H54 (cell line): ENCODE measurements around the gene ACADL.
"Not testable (repeated sequence)": the region's sequence is repeated elsewhere in the genome, so short reads cannot be mapped to it uniquely, and the experiment has no call there.

Experiments
- DNase-seq: peaks from one replicate; pipeline ENCODE4 v3.0.0; 2011; ENCODE audit warnings: low spot score, mixed read lengths; ENCODE audit not compliant: insufficient read length
- FAIRE-seq: peaks from 3 replicates; lab custom pipeline; 2011; peaks lifted over from hg19 to GRCh38; lab: Jason Lieb, UNC
- POLR2A ChIP-seq: IDR thresholded peaks from 2 replicates; pipeline ENCODE4 v1.6.1; 2011; ENCODE audit warnings: low read depth, mild to moderate bottlenecking, low read length

Gene ACADL

DNA sequence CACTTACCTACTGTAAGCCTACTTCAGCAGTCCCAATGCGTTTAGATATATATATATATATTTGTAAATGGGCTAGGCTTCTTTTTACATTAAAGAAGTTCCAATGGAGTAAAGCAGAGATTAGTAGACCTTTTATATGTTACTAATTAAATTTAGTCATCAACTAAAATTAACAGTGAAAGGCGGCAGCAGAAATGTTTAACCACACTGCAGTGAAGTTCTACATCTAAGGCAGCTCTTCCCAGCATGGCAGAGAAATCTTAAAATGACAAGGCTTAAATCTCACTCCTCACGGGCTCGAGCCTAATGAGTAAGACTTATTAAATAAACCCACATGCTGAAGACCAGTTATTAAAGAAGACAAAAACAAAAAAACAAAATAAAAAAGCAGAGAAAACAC, 34.9 kb downstream of the ACADL start:
- TF ChIP-seq POLR2A, result no peak
- FAIRE-seq, result no peak
- no peak for DNase-seq

DNA sequence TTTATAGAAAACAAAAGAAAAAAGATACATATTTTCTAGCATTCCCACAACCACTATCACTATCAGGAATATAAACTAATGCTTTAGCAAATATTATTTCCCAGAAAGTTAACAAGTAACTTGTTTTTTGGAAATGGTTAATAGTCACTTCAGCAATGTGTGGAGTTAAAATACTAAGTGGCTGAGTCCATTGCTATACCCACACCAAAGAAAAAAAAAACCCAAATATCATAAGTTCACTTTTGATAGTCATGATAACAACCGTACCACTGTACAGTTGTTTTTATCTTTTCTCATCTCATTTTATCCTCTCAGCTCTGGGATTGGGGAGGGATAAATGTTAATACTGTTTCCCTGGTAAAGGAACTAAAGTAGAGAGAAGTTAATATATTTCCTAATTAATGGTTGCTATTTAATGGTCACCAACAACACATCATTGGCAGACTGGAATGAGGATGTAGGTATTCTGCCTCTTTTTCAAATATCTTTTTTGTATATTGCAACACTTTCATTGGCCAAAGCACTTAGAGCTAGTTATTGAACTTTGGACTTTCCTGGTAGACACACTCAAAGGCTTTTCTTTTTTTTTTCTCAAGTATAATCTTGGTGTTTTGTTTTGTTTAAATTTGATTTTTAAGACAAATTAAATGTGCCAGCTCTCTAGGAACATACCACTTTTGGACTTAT, 35.7 kb downstream of the ACADL start:
- TF ChIP-seq POLR2A, result no peak
- FAIRE-seq (no peak), DNase-seq (no peak)

DNA sequence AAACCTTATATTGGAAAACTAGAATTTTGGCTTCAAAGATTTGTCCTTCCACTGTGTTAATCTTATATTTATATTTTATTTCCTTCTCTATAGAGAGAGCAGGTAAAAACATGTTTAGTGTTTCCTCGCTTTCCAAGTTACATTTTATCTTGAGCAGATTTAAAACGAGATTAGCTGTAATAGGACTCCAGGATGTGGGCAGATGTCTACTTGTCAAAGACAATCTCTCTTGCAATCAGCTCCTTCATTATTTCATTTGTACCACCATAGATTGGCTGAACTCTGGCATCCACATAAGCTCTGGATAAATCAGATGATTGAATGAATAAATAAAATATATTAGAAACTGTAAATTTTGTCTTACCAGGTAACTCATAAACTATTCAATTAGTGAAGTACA, 36.5 kb downstream of the ACADL start:
- no peak for TF ChIP-seq POLR2A
- FAIRE-seq (no peak), DNase-seq (no peak)

DNA sequence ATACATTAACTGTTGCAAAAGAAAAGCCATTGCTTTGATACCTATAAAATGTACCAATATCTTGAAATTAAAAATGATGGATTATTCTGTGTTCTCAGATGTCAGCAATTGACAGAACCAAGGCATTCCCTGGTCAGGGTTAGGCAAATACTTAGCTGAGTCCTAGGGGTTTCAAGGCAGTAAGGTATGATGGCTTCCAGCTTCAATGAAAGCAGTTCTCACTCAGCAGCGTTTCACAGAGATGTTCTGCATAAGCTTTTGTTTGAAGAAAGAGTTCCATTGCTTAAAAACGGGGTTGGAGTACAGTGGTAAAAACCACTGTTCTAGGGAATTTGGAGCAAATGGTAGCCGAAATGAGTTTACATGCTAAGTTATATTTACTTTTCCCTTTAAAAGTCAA, 37.1 kb downstream of the ACADL start:
- DNase-seq (no peak), FAIRE-seq (no peak)
- TF ChIP-seq POLR2A, result no peak

DNA sequence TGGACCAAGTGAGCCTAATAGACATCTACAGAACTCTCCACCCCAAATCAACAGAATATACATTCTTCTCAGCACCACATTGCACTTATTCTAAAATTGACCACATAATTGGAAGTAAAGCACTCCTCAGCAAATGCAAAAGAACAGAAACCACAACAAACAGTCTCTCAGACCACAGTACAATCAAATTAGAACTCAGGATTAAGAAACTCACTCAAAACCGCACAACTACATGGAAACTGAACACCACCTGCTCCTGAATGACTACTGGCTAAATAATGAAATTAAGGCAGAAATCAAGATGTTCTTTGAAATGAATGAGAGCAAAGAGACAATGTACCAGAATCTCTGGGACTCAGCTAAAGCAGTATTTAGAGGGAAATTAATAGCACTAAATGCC, 41.3 kb downstream of the ACADL start:
- FAIRE-seq, result not testable (repeated sequence)

DNA sequence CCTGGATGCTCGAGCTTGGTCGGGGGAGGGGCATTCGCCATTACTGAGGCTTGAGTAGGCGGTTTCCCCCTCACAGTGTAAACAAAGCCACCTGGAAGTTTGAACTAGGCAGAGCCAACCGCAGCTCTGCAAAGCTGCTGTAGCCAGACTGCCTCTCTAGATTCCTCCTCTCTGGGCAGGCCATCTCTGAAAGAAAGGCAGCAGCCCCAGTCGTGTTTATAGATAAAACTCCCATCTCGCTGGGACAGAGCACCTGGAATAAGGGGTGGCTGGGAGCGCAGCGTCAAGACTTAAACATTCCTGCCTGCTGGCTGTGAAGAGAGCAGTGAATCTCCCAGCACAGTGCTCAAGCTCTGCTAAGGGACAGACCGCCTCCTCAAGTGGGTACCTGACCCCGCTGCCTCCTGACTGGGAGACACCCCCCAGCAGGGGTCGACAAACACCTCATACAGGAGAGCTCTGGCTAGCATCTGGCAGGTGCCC, 43.6 kb downstream of the ACADL start:
- DNase-seq, FAIRE-seq: not testable (repeated sequence)

More for the DNA sequence above, 41.3 kb downstream of the ACADL start:
- not testable (repeated sequence) for DNase-seq

DNA sequence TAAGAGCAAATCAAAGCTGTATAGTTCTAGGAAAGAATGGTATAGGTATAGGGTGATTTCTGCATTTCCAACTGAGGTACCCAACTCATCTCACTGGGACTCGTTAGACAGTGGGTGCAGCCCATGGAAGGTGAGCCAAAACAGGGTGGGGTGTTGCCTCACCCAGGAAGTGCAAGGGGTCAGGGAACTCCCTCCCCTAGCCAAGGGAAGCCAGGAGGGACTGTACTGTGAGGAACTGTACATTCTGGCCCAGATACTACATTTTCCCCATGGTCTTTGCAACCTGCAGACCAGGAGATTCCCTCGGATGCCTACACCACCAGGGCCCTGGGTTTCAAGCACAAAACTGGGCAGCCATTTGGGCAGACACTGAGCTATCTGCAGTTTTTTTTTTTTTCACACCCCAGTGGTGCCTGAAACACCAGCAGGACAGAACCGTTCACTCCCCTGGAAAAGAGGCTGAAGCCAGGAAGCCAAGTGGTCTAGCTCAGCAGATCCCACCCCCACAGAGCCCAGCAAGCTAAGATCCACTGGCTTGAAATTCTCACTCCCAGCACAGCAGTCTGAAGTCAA, 44.1 kb downstream of the ACADL start:
- DNase-seq, FAIRE-seq: not testable (repeated sequence)

DNA sequence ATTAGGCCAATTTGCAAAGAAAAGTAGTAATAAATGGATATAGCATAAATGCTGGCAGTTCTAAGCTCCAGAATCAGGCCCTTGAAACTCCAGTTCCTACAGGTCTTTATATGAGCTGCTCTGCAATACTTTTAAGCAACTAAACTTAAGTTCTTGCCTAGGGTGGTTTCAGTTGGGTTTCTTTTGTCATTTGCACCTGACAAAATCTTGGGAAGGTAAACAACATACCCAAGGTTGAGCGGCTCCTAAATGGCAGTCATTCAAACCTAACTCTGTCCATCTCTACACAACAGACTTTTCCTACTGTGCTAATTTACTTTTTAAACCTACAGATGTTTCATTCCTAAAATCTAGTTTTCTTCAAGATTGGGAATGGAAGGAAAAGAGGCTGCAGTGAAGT, 44.8 kb downstream of the ACADL start:
- no peak for FAIRE-seq

DNA sequence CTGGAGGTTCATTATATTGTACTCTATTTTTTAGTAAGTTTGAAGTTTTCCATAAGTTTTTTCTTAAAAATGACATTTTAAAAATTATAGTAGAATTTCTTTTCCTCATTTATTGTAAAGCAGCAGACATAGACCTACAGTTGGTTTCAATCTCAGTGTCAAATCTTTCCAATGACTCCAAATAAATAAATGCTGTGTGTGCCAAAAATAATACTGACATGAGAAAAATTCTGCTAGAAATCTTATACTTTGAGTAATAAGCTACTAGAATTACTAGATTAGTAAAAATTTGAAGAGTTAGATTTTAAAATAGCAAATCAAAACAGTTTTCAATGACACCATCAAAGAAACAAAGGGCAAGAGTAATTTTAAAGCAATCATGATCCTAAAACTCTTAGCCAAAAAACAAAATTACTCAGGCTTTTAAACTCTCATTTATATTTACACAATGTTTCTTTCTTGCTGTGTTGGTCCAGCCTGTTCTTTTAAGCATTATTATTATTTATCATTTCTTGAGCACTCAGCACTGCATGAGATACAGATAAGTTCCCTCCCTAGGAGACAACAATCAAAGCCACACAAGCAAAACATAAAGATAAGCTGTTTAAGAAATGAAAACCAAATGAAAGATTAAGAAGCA, 45.8 kb downstream of the ACADL start:
- no peak for FAIRE-seq
- no peak for TF ChIP-seq POLR2A

More for the DNA sequence above, 44.8 kb downstream of the ACADL start:
- TF ChIP-seq POLR2A, result no peak
- no peak for DNase-seq

DNA sequence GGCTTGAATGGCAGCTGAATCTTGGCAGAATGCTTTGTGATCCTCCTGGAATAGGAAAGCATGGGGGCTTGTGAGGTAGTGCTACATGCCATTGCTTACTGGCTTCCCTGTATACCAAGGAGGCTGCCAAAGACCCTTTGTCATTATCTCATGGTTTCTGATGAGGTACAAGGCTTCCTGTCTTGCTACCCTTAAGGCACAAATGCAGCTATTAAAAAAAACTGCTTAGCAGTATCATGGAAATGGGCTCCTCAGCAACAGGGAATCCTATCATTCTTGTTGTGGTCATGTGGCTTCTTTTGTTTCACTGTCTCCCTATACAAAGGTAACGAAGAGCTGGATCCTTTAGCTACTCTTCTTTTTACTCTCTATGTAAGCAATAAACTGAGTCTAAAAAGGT, 47.5 kb downstream of the ACADL start:
- no peak for FAIRE-seq
- TF ChIP-seq POLR2A, result no peak
- DNase-seq, result no peak

More for the DNA sequence above, 45.8 kb downstream of the ACADL start:
- no peak for DNase-seq

DNA sequence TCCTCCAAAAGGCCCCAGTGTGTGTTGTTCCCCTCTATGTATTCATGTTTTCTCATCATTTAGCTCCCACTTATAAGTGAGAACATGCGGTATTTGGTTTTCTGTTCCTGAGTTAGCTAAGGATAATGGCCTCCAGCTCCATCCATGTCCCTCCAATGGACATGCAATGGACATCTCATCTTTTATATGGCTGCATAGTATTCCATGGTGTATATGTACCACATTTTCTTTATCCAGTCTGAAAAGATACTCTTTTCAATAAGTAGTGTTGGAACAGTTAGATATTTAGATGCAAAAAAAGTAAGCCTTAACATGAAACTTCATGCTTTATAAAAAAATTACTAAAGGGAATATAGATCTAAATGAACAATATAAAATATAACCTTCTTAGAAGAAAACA, 48.1 kb downstream of the ACADL start:
- not testable (repeated sequence) for DNase-seq, FAIRE-seq

DNA sequence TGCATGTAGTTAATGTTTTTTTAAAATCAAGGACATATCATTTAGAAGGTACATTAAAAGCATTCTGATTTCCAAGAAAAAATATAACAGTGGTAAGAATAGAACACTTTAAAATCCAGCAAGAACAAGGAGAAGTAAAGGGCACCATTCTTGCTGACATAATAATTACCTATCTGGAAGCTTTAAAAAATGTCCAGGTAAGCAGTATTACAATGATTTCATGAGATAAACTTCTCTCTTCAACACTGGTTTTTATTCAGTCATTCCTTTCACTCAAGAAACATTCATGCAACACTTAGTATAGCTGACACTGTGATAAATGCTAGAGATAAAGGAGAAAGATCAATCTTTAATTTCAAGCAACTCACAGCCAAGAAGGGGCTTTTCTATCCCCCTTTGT, 51.2 kb downstream of the ACADL start:
- DNase-seq (no peak), FAIRE-seq (no peak)
- TF ChIP-seq POLR2A, result no peak

DNA sequence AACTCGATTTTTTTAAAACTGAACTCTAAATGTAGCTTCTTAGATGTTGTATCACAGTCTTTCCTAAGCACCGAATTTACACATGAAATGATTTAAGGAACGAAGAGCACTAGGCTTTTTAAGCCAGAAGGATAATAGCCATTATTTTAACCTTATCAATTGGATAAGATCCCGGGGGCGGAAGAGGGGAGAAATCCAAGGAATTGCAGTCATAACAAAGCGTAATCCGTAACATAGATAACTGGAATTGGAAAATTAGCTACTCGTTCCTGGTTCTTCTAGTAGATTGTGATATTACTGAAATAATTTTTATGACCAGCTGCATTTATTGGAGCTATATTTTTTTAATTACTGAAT, 53.0 kb downstream of the ACADL start:
- TF ChIP-seq POLR2A, result no peak
- no peak for DNase-seq
- no peak for FAIRE-seq

DNA sequence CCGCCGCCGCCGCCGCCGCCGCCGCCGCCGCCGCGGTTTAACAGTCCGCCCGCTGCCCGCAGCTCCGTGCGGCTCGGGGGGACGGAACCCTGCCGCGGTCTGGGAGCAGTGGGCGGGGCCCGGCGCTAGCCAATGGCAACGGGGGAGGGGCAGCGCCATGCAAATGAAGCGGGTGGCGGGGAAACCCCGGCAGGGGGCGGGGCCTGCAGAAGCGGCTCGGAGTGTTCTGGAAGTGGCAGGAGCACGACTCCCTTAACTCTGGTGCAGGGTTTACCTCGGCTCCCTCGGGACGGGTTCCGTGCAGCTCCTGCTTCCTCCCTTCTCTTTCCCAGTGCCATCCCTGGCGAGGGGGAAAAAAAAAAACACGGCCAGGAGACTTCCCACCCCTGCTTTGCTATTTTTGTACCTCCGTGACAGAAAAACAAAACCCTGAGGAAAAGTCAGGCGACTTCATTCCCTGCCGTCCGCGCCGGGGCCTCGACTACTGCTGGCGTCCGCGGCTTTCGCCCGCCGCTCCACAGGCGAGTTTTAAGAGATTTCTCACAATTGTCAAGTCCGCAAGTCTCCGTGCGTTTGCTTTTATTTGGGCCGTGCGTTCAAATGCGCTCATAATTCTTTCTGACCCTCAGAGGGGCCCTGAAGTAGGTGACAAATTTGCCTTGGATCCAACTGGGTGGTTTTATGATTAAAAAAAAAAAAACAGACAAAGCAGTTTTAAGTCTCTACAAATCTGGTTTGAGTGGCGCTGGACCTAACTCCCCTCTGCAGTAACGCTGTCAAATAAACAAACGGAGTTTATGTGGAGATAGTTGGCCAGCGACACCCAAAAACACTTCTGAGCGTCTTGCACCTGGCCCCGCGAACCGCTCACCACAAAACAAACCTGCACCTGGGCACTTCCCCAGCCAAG, 53.7 kb downstream of the ACADL start, which contains the start of gene KANSL1L:
Gene KANSL1L (minus strand): TSS at position 101 of the 910 bp plus-strand sequence. CDS start 16,827 bp downstream, outside the sequence.
- peak; percentile 84 for FAIRE-seq
- DNase-seq, result peak; percentile 76
- peak; percentile 48; the same call in 1 of the 2 replicates for TF ChIP-seq POLR2A
